ENCODE data around the gene PAX4.

The PAX4 gene

GRCh38 chr7:127628445-127628844 is 10.5 kb upstream of the PAX4 start:
- no peak for FAIRE-seq

GRCh38 chr7:127625331-127625730 is 7.4 kb upstream of the PAX4 start:
- peak; percentile 37 for FAIRE-seq

GRCh38 chr7:127620406-127621233 is 2.7 kb upstream of the PAX4 start:
- no peak for FAIRE-seq

GRCh38 chr7:127619681-127620405 is 1.9 kb upstream of the PAX4 start:
- FAIRE-seq, result no peak

- FAIRE-seq, result no peak
Measured at GRCh38 chr7:127618775-127619174, 833 bp upstream of the PAX4 start.

GRCh38 chr7:127616724-127617123 is 1.2 kb downstream of the PAX4 start:
- no peak for FAIRE-seq

GRCh38 chr7:127612263-127612662 is 5.7 kb downstream of the PAX4 start:
- no peak for FAIRE-seq

- no peak for FAIRE-seq
Measured at GRCh38 chr7:127609297-127609696, 8.6 kb downstream of the PAX4 start.

GRCh38 chr7:127608446-127608845 is 9.5 kb downstream of the PAX4 start:
- no peak for FAIRE-seq

GRCh38 chr7:127600885-127601284 is 17.1 kb downstream of the PAX4 start:
- no peak for FAIRE-seq

- FAIRE-seq, result no peak
Measured at GRCh38 chr7:127598318-127598717, 19.6 kb downstream of the PAX4 start.

GRCh38 chr7:127595737-127596136 is 22.2 kb downstream of the PAX4 start:
- FAIRE-seq, result no peak

- FAIRE-seq, result no peak
Measured at GRCh38 chr7:127594490-127594889, 23.5 kb downstream of the PAX4 start.

GRCh38 chr7:127592550-127592949 is 25.4 kb downstream of the PAX4 start:
- no peak for FAIRE-seq

GRCh38 chr7:127591591-127591990 is 26.4 kb downstream of the PAX4 start:
- FAIRE-seq, result no peak

GRCh38 chr7:127591189-127591588 is 26.8 kb downstream of the PAX4 start:
- FAIRE-seq, result no peak

- no peak for FAIRE-seq
Measured at GRCh38 chr7:127589896-127590295, 28.0 kb downstream of the PAX4 start.

GRCh38 chr7:127588697-127589482 is 29.1 kb downstream of the PAX4 start:
- FAIRE-seq, result no peak

- FAIRE-seq, result no peak
Measured at GRCh38 chr7:127588019-127588696, 29.8 kb downstream of the PAX4 start, which contains the start of gene ARF5. ARF5 (plus strand) TSS chr7:127588411; CDS start chr7:127588499, 88 bp downstream.

GRCh38 chr7:127587663-127588018 is 30.3 kb downstream of the PAX4 start:
- no peak for FAIRE-seq

- no peak for FAIRE-seq
Measured at GRCh38 chr7:127586346-127586745, 31.6 kb downstream of the PAX4 start.

- no peak for FAIRE-seq
Measured at GRCh38 chr7:127585044-127585953, 32.6 kb downstream of the PAX4 start, which contains the start of gene GCC1. GCC1 (minus strand) TSS chr7:127585596; CDS start chr7:127585182, 414 bp downstream.

Data from A204.1 (cell line).